ENCODE data around the gene MARCHF5.

GRCh38 chr10:92377962-92378361 lies 87.0 kb downstream of the MARCHF5 start:
- TF ChIP-seq CTCF (IDR thresholded peaks at IDR 0.05): no peak
- TF ChIP-seq POLR2A (IDR thresholded peaks at IDR 0.05): no peak
